Medulla oblongata (tissue), 1 donor: ENCODE data around the gene CDH23.
"Not testable (repeated sequence)": the region's sequence is repeated elsewhere in the genome, so short reads cannot be mapped to it uniquely, and the experiment has no call there.

Experiments
- DNase-seq: peaks from one replicate; pipeline ENCODE4 v3.0.0-alpha.2; 2015; ENCODE audit errors: extremely low spot score

The CDH23 gene

DNA sequence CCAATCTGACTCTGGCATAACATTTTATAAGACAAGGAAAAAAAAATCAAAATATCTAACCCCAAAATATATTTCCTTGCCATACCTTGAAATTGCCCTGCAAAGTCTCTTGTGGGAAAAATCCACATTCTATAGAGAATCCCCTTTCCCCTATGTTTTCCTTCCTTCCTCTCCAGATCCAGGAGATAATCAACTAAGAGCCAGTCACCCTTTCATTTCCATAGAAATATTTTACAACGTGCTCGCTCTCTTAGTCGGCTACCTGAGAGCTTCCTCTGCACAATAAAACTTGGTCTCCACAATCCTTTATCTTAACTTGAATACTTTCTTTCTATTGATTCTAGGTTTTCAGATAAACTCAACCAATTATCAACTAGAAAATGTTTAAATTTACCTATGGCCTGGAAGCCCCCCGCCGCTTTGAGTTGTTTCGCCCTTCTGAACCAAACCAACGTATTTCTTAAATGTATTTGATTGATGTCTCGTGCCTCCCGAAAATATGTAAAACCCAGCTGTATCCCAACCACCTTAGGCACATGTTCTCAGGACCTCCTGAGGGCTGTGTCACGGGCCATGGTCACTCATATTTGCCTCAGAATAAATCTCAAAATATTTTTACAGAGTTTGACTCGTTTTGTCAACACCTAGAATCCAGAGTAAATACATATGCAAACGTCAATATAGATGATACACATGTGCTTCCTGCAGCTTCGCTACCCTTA is 453.5 kb downstream of the CDH23 start:
- DNase-seq: no peak

DNA sequence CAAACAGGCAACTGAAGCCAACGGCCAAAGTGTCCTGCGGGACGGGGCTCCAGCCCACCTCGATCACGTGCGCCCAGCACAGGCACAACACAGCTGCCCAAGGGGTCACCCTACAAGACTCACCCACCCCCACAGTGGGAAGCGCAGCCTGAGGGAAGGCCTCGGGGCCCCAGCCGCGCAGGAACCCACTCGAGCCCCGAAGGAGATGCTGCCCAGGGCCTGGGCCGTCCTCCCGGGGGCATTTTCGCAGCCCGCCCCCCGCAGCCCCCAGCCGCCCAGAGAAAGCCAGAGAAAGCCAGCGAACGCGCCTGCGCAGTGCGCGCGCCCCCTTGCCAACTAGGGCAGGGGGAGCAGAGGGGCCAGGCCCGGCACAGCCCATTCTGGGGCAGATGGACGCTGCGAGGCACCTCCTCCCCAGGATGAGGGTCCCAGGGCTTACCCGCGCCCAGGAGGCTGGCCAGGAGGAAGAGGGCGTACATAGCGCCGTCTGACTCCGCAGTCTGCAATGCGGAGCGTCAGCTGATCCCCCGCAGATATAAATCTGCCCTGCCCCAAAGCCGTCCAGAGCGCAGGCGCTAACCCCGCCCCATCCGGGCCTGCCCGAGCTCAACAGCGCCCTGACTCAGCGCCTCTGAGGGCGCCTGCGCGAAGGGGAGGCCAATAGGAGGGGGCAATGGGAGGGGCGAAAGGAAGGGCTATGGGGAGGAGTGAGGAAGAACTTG is 454.2 kb downstream of the CDH23 start, which contains the start of gene PSAP:
TSS of gene PSAP (minus strand) at position 509 of the 722 bp plus-strand sequence. CDS start at position 479, 30 bp downstream.
- DNase-seq: peak; percentile 99

DNA sequence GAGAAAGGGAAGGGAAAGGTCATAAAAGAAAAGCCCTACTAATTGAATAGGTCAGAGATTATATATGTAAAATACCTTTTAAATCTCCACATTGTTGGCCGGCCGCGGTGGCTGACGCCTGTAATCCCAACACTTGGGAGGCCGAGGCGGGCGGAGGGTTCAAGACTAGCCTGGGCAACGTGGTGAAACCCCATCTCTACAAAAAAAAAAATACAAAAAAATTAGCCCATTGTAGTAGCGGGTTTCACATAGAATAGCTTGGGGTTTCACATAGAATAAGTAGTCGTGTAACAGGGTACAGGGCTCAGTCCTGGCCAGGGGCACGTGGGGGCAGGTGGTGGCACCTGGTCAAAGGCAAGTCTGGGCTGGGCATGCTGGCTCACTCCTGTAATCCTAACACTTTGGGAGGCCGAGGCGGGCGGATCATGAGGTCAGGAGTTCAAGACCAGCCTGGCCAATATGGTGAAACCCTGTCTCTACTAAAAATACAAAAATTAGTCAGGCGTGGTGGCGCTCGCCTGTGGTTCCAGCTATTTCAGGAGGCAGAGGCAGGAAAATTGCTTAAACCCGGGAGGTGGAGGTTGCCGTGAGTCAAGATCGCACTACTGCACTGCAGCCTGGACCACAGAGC is 454.9 kb downstream of the CDH23 start:
- DNase-seq: not testable (repeated sequence)

DNA sequence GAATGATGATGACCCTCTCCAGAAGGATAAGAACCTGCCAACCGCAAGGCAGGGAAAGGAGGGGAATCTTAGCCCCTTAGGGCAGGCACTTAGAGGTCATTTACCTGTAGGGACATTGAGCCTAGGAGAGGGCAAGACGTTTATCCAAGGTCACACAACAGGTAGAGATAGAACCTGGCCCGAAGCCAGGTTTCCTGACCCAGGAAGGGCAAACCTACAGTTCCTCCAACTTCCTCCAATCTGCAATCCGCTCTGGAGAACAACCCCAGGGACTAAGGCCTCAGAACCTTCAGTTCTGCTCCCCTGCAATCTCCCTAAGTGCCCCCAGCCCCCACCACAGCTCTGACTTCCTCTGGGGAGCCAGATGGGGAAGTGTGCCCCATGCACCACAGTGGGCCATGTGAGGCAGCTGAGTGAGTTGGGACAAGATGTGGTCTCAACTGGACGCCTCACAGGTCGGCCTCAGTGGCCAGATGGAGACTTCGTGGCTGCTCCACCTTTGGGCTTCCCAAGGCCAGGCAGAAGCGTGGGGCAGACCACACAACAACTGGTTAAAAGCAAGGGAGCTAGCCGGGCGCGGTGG is 455.7 kb downstream of the CDH23 start:
- DNase-seq: peak; percentile 82

- peak; percentile 91 for DNase-seq
Observed at GRCh38 chr10:71854031-71854430, 457.3 kb downstream of the CDH23 start.

- no peak for DNase-seq
Observed at GRCh38 chr10:71856619-71857018, 459.9 kb downstream of the CDH23 start.

DNA sequence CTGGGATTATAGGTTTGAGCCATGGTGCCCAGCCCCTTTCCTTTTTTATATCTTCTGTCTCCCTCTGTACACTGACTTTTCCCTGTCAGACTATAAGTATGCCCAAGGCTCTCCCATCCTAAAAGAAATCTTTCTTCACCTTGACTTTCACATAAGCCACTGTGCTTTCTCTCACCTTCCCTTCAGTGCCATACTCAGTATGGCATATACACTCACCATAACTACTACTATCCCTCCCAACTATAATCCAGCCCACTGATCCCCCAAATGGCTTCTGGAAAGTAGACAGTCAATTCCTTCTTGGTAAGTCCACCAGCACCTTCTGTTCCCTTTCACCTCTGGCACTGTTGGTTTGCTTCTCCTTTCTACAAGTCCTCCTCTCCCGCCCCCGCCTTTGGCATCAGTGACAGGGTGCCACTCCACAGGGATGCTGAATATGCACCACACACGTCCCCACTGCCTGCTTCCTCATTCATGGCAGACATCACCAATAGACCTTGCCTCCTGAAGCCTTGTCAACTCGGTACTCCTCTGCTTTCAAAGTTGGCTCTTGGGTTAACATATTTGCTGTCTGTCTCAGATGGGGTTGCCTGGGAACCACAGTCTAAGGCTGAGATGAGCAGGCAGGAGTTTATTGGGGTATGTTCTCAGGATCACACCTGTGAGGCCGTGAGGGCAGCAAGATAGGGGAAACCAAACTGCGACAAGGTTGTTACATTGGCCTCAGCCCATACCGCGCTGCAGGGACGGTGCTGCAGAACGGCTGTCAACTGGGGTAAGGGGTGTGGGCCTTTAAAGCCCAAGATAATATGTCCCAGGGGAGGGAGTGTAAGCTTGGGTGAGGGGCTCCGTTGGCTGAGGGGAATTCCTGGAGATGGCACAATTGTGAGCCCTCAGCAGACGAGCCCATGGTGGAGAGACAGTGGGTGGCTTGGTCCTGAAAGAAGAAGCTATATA is 461.5 kb downstream of the CDH23 start:
- peak; percentile 46 for DNase-seq

GRCh38 chr10:71860243-71861029 is 463.7 kb downstream of the CDH23 start:
- DNase-seq: peak; percentile 98

- DNase-seq: no peak
Observed at GRCh38 chr10:71863203-71863602, 466.5 kb downstream of the CDH23 start.

- no peak for DNase-seq
Observed at GRCh38 chr10:71864911-71865361, 468.2 kb downstream of the CDH23 start.
